Vagina (tissue), 2 donors: ENCODE results near the gene PACRG.

Experiments used
- POLR2AphosphoS5 ChIP-seq, 2 donors: sonication (generic); formaldehyde crosslinking; IDR thresholded peaks; one replicate each; pipeline ENCODE4 v1.9.0; 2017; ENCODE audit warnings: antibody characterized with exemption in 2 of 2, mild to moderate bottlenecking in 2 of 2, low read depth in 1 of 2; ENCODE audit not compliant: insufficient read depth in 1 of 2
- TF ChIP-seq, protein P1 (sequence below), 3 experiments: fragments of 450-650 bp in 2 of 3; fragments of 200-600 bp in 1 of 3; sonication (generic) in 1 of 3; IDR thresholded peaks; one replicate each; pipeline ENCODE4 v1.5.1; 2017 to 2019; ENCODE audit warnings: antibody characterized with exemption in 3 of 3, mild to moderate bottlenecking in 2 of 3, moderate library complexity in 2 of 3

GRCh38 chr6:163214259-163214658 is 486.5 kb downstream of the PACRG start:
- TF ChIP-seq POLR2AphosphoS5 (IDR thresholded peaks at IDR 0.05; ENCODE audit: insufficient read depth in 1 of 2, low read depth in 1 of 2): no peak
- TF ChIP-seq, protein P1, sequence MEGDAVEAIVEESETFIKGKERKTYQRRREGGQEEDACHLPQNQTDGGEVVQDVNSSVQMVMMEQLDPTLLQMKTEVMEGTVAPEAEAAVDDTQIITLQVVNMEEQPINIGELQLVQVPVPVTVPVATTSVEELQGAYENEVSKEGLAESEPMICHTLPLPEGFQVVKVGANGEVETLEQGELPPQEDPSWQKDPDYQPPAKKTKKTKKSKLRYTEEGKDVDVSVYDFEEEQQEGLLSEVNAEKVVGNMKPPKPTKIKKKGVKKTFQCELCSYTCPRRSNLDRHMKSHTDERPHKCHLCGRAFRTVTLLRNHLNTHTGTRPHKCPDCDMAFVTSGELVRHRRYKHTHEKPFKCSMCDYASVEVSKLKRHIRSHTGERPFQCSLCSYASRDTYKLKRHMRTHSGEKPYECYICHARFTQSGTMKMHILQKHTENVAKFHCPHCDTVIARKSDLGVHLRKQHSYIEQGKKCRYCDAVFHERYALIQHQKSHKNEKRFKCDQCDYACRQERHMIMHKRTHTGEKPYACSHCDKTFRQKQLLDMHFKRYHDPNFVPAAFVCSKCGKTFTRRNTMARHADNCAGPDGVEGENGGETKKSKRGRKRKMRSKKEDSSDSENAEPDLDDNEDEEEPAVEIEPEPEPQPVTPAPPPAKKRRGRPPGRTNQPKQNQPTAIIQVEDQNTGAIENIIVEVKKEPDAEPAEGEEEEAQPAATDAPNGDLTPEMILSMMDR (IDR thresholded peaks at IDR 0.05): no peak
